Natural killer cell treated with Interleukin-12 subunit alpha and Interleukin-12 subunit beta and Interleukin-15 and Interleukin-18, amount 100 ng/mL, for 72 hours (primary cell): Measurements from ENCODE around the gene CACNG5. TPM values are rescaled to one million over a fixed set of nuclear protein-coding genes. Genes with fewer than 3 reads are reported as not detected.
A peak's percentile ranks its signal among the peaks of the same experiment; 100 is the strongest.

Experiments
- ATAC-seq, 2 donors: fragments of 150-1000 bp; cut with Tn5 transposase in 1 of 2; sonication (Bioruptor Pico), chemical (Tn5 transposase) in 1 of 2; 2 replicates each; pipeline ENCODE4 v1.10.0; 2021
- DNase-seq: peaks from one replicate; pipeline ENCODE4 v3.0.0; 2022; ENCODE audit warnings: low spot score
- H3K27ac Mint-ChIP-seq, 2 donors: 1 replicate in 1 of 2; 2 replicates in 1 of 2; pipeline ENCODE4 v1.8.0; 2022; ENCODE audit warnings: mixed read lengths in 2 of 2, mild to moderate bottlenecking in 1 of 2, moderate library complexity in 1 of 2
- H3K27me3 Mint-ChIP-seq, 2 donors: 1 replicate in 1 of 2; 2 replicates in 1 of 2; pipeline ENCODE4 v1.8.0; 2022; ENCODE audit warnings: mixed read lengths in 2 of 2
- H3K36me3 Mint-ChIP-seq: one replicate; pipeline ENCODE4 v1.8.0; 2022; ENCODE audit warnings: mixed read lengths
- H3K4me1 Mint-ChIP-seq, 2 donors: 1 replicate in 1 of 2; 2 replicates in 1 of 2; pipeline ENCODE4 v1.8.0; 2022; ENCODE audit warnings: low read depth in 2 of 2, mixed read lengths in 2 of 2, mild to moderate bottlenecking in 1 of 2
- H3K4me3 Mint-ChIP-seq: one replicate; pipeline ENCODE4 v1.8.0; 2022; ENCODE audit warnings: mixed read lengths
- H3K9me3 Mint-ChIP-seq: 2 replicates; pipeline ENCODE4 v1.8.0; 2022; ENCODE audit warnings: mixed read lengths
- total RNA-seq, 2 donors: library from RNA; stranded (reverse); gene quantifications; one replicate each; pipeline ENCODE4 v1.2.3, GENCODE V29; 2022

Gene CACNG5
- total RNA-seq, 2 donors from 2014 or later = not detected

GRCh38 chr17:66848496-66848895, 13.6 kb downstream of the CACNG5 start:
- H3K27me3 Mint-ChIP-seq = peaks cover 10 to 23% of the 10 kb centered on the region in 2 donors
- H3K4me1 Mint-ChIP-seq = no peaks in the 10 kb centered on the region
- H3K36me3 Mint-ChIP-seq = no peaks in the 10 kb centered on the region
- H3K9me3 Mint-ChIP-seq = no peaks in the 10 kb centered on the region
- no peak for ATAC-seq
- no peak overlapping the region for H3K27ac Mint-ChIP-seq
- no peak overlapping the region for H3K4me3 Mint-ChIP-seq
- no peak for DNase-seq

DNA sequence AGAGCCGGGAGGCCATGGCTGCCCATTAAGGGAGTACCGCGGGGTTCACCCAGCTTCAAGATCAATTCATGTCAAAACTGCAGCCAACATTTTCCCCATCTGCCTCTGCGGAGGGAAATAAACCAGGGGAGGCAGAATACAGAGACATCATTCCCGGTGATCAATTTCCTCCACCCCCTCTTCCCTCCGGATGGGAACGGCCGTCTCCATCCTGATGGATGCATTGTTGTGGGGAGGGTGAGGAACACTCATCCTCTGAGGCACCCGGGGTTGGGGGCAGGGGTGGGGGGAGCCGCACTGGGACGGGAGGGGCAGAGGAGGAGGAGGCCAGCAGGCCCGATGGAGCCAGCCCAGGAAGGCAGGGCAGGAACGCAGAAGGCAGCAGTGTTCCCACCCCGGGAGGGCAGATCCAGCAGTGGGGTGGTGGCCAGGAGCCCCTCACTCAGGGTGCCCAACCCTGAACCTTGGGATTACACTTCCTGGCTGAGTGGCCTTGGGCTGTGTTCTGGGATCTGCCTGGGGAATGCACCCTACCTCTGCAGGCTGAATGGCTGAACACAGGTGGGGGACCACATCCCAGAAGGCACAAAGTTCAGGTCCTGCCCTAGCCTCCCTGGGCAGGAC, 14.2 kb downstream of the CACNG5 start:
- ATAC-seq (peak in 1 of 2 donors; percentile 40), DNase-seq (no peak)
- Mint-ChIP-seq H3K4me3 (no peak overlapping the region), H3K36me3 (no peaks in the 10 kb centered on the region), H3K27ac (no peak overlapping the region), H3K9me3 (no peaks in the 10 kb centered on the region), H3K27me3 (peaks cover 10 to 23% of the 10 kb centered on the region in 2 donors), H3K4me1 (no peaks in the 10 kb centered on the region)

DNA sequence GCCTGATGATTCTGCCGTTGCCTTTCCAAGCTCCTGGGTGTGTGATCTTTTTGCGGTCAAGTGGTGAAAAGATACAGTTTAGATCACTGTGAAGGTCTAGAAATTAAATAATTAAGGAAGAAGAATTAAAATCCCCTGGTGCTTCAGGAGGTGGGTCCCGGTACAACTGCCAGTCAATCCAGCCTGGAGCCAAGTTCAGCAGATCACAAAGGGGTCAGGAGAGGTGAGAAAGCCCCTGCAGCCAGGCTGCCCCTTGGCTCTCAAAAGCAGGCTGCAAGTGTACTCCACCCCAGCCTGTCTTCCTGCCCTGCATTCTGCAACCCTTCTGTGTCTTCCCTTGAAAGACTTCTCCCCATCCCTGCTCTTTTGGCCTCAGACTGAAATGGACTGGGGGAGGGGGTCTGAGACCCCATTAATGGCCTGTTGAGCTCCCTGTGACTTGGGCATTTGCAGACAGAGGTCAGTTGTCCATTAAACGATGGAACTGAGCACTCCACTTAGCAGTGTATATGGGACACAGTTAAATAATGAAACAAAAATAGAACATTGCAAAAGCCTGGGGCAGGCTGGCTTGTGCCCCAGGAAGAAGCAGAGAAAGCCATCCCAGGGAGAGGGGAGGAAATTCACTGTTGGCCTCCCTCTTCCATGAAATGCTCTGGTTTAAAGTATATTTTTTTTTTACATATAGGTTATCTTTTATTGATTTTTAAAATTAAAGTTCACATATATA, 15.1 kb downstream of the CACNG5 start:
- H3K4me1 Mint-ChIP-seq = no peaks in the 10 kb centered on the region
- H3K9me3 Mint-ChIP-seq = no peaks in the 10 kb centered on the region
- H3K27ac Mint-ChIP-seq = no peak overlapping the region
- H3K4me3 Mint-ChIP-seq = no peak overlapping the region
- peaks cover 10 to 19% of the 10 kb centered on the region in 2 donors for H3K27me3 Mint-ChIP-seq
- DNase-seq = no peak
- peak in 1 of 2 donors; percentile 15 for ATAC-seq
- H3K36me3 Mint-ChIP-seq = no peaks in the 10 kb centered on the region

DNA sequence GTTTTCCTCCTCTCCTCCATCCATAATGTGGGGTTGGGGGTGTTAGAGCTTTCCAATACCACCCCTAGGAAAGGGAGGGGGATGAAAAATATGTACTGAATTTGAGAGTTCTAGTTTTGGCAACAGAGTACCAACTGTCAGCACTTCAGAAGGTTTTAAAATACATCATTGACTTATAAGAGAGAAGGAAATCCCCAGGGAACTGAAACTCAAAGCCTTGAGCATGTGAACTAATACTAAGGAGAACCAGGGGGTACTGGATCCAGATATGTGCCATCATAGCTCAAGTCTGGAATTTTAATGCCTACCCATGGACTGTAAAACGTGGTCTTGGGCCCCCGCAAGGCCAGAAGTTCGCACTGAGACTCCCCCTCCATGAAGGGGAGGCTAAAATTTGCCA, 15.8 kb downstream of the CACNG5 start:
- no peaks in the 10 kb centered on the region for H3K4me1 Mint-ChIP-seq
- H3K9me3 Mint-ChIP-seq = no peaks in the 10 kb centered on the region
- peaks cover 10 to 16% of the 10 kb centered on the region in 2 donors for H3K27me3 Mint-ChIP-seq
- no peaks in the 10 kb centered on the region for H3K36me3 Mint-ChIP-seq
- H3K4me3 Mint-ChIP-seq = no peak overlapping the region
- DNase-seq (no peak), ATAC-seq (no peak)
- H3K27ac Mint-ChIP-seq = no peak overlapping the region

DNA sequence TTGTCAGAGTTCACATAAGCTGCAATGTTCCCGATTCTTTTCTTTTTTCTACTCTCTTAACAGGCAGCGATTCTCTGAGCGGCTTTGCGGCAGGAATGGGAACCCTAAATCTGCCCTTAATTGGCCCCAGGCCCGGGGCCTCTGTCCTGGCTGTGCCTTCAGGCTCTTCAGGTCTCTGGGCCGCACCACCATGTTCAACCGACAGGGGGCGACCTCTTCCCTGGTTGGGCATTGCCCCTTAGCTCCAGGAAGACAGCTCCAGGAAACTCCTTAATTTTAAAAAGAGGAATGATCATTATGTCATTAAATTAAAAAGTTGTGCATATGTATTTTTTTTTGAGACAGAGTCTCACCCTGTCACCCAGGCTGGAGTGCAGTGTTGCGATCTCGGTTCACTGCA, 20.3 kb downstream of the CACNG5 start:
- Mint-ChIP-seq H3K4me1 (no peaks in the 10 kb centered on the region), H3K36me3 (no peaks in the 10 kb centered on the region)
- no peak for DNase-seq

DNA sequence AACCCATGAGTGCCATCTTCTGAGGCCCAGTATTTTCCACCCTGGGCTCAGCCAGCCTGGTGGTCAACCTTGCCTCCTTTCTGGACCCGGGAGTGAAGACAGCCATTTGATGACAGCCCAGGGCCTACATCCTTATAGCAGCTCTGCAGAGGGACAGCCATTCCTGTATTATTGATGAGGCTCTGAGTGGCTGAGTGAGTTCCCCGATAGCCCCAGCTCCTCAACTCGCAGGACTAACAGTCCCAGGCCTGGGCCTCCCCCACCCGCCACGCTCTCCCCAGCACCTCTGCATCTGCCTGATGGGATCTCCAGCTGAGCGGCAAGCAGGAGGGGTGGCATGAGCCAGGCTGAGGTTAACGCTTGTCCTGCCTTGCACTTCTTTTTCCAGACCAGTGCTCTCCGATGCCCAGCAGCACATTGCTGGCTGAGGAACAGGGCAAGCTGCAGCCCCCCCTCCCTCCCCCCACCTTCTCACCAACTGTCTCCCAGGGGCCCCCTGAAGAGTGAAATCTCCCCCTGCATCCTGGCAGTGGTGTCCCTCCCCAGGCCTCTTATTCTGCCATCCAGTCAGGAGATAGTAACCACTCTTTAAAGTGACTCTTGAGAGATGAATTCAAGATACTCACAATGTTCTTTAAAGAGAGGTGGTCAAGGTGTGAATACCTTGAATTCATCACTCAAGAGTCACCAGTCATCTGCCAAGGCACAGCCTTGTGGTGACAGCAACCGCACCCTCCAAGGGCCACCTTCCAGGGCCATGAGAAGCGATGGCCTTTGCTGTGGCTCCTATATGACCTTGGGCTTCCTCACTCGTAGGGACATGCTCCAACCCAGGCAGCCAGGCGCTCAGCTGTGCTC, 23.5 kb downstream of the CACNG5 start:
- Mint-ChIP-seq H3K36me3 (no peaks in the 10 kb centered on the region), H3K9me3 (no peaks in the 10 kb centered on the region), H3K27me3 (peaks cover 10 to 12% of the 10 kb centered on the region in 2 donors), H3K4me1 (no peaks in the 10 kb centered on the region), H3K4me3 (no peak overlapping the region), H3K27ac (no peak overlapping the region)
- ATAC-seq (peak; percentile 43), DNase-seq (no peak)

More for the DNA sequence above, 20.3 kb downstream of the CACNG5 start:
- no peak overlapping the region for H3K27ac Mint-ChIP-seq
- H3K9me3 Mint-ChIP-seq = no peaks in the 10 kb centered on the region
- H3K4me3 Mint-ChIP-seq = no peak overlapping the region
- H3K27me3 Mint-ChIP-seq = peaks cover 11 to 14% of the 10 kb centered on the region in 2 donors
- no peak for ATAC-seq

DNA sequence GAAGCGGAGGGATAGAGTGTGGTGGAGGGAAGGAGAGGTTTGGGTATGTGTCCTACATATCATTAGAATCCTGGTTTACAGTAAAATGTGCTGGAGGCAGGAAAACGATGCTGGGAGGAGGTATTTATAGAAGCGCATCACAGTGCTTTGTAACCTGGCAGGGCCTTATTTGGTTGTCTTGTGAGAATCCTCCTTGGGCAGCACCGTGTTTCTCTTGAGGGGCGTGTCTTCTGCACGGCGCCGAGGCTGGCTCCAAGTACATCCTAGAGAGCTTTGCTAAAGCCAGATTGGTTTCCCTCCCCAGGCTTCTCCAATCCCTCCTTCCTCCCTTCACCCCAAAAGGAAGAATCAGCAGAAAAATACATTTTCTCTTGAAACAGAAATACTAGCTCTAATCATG, 24.4 kb downstream of the CACNG5 start:
- Mint-ChIP-seq H3K9me3 (no peaks in the 10 kb centered on the region), H3K27ac (no peak overlapping the region), H3K4me3 (no peak overlapping the region), H3K36me3 (no peaks in the 10 kb centered on the region), H3K4me1 (no peaks in the 10 kb centered on the region), H3K27me3 (peaks cover 13 to 18% of the 10 kb centered on the region in 2 donors)
- ATAC-seq (no peak), DNase-seq (no peak)

- H3K4me1 Mint-ChIP-seq = no peaks in the 10 kb centered on the region
- H3K27me3 Mint-ChIP-seq = peaks cover 14 to 18% of the 10 kb centered on the region in 2 donors
- no peak overlapping the region for H3K4me3 Mint-ChIP-seq
- ATAC-seq (no peak), DNase-seq (no peak)
- H3K36me3 Mint-ChIP-seq = no peaks in the 10 kb centered on the region
- no peaks in the 10 kb centered on the region for H3K9me3 Mint-ChIP-seq
- no peak overlapping the region for H3K27ac Mint-ChIP-seq
Observed at GRCh38 chr17:66860204-66860603, 25.3 kb downstream of the CACNG5 start.

DNA sequence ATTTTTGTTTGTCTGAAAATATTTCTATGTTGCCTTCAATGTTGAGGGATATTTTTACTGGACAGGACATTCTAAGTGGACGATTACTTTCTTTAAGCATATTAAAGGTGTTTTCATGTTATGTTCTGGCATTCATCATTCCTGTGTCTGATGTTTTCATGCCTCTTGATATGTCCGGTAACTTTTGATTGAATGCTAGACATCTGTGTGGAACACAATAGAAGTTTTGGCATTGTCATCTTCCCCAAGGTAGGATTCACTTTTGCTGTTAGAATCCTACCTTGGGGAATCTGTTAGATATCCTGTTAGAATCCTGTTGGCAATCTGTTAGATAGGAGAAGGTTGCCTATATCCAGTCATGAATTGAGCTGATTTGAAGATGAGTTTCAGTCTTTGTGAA, 28.9 kb downstream of the CACNG5 start:
- no peak overlapping the region for H3K4me3 Mint-ChIP-seq
- H3K27ac Mint-ChIP-seq = no peak overlapping the region
- peaks cover 4% of the 10 kb centered on the region for H3K36me3 Mint-ChIP-seq
- DNase-seq = no peak
- H3K9me3 Mint-ChIP-seq = peaks cover 5% of the 10 kb centered on the region
- H3K27me3 Mint-ChIP-seq = peaks cover 28 to 40% of the 10 kb centered on the region in 2 donors
- no peak for ATAC-seq
- H3K4me1 Mint-ChIP-seq = no peaks in the 10 kb centered on the region

DNA sequence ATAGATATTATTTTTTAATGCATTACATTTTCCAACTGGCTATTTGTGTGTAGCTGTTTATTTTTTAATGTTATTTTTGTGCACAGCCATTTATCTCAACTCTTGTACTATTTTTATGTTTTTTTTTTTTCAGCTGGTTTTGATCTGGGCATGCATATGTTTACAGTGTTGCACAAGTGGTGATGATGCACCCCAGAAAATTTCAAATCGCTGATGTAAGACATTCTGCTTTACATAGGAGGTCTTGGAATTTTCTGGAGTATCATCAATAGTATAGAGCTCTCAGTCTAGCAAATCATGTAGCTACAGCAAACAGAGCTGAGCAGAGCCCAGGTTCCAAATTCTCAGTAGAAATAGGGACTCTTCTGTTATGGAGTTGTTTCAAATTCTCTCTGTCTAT, 30.2 kb downstream of the CACNG5 start:
- Mint-ChIP-seq H3K27ac (no peak overlapping the region), H3K9me3 (peaks cover 5% of the 10 kb centered on the region), H3K27me3 (peaks cover 35 to 50% of the 10 kb centered on the region in 2 donors)

GRCh38 chr17:66873962-66874361, 39.0 kb downstream of the CACNG5 start:
- no peak for ATAC-seq
- DNase-seq = no peak
- Mint-ChIP-seq H3K27me3 (peaks cover 30 to 47% of the 10 kb centered on the region in 2 donors), H3K9me3 (no peaks in the 10 kb centered on the region), H3K4me1 (no peaks in the 10 kb centered on the region), H3K27ac (no peak overlapping the region), H3K4me3 (no peak overlapping the region), H3K36me3 (no peaks in the 10 kb centered on the region)

More for the DNA sequence above, 30.2 kb downstream of the CACNG5 start:
- no peak for ATAC-seq
- H3K36me3 Mint-ChIP-seq = peaks cover 4% of the 10 kb centered on the region
- no peak for DNase-seq
- no peak overlapping the region for H3K4me3 Mint-ChIP-seq
- no peaks in the 10 kb centered on the region for H3K4me1 Mint-ChIP-seq

DNA sequence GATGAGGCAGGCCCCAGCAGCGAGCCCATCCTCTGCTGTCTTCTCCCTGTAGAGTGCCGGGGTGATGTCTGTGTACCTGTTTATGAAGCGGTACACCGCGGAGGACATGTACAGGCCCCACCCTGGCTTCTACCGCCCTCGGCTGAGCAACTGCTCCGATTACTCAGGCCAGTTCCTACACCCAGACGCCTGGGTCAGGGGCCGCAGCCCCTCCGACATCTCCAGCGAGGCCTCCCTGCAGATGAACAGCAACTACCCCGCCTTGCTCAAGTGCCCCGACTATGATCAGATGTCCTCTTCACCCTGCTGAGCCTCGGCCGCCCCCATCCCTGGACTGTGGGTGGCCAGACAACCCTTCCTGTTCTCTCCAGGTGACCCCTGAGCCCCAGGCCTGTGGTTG, 50.0 kb downstream of the CACNG5 start:
- no peak for DNase-seq
- no peak overlapping the region for H3K4me3 Mint-ChIP-seq
- no peaks in the 10 kb centered on the region for H3K9me3 Mint-ChIP-seq
- no peaks in the 10 kb centered on the region for H3K36me3 Mint-ChIP-seq
- H3K27ac Mint-ChIP-seq = no peak overlapping the region
- H3K4me1 Mint-ChIP-seq = no peaks in the 10 kb centered on the region
- ATAC-seq = peak in 1 of 2 donors; percentile 31
- H3K27me3 Mint-ChIP-seq = peaks cover 15 to 22% of the 10 kb centered on the region in 2 donors

- DNase-seq = no peak
- peak in 1 of 2 donors; percentile 4 for ATAC-seq
- no peaks in the 10 kb centered on the region for H3K9me3 Mint-ChIP-seq
- H3K27ac Mint-ChIP-seq = no peak overlapping the region
- H3K36me3 Mint-ChIP-seq = no peaks in the 10 kb centered on the region
- H3K4me3 Mint-ChIP-seq = no peak overlapping the region
- no peaks in the 10 kb centered on the region for H3K4me1 Mint-ChIP-seq
- peaks cover 15 to 22% of the 10 kb centered on the region in 2 donors for H3K27me3 Mint-ChIP-seq
Observed at GRCh38 chr17:66885417-66885816, 50.5 kb downstream of the CACNG5 start.
